Thyroid gland (tissue), 4 donors: ENCODE results near the gene LAMA2.

Source experiments
- CTCF ChIP-seq, 6 experiments: fragments of 200-600 bp in 3 of 6; fragments of 450-650 bp in 3 of 6; sonication (generic) in 3 of 6; IDR thresholded peaks; one replicate each; pipeline ENCODE4 v1.5.1; 2016 to 2019; ENCODE audit warnings: antibody characterized with exemption in 6 of 6, mild to moderate bottlenecking in 2 of 6, inconsistent platforms in 1 of 6, moderate library complexity in 1 of 6
- POLR2A ChIP-seq, 2 donors: fragments of 450-650 bp; IDR thresholded peaks; one replicate each; pipeline ENCODE4 v1.6.1; 2017; ENCODE audit warnings: antibody characterized with exemption in 2 of 2, mild to moderate bottlenecking in 2 of 2, moderate library complexity in 1 of 2

DNA sequence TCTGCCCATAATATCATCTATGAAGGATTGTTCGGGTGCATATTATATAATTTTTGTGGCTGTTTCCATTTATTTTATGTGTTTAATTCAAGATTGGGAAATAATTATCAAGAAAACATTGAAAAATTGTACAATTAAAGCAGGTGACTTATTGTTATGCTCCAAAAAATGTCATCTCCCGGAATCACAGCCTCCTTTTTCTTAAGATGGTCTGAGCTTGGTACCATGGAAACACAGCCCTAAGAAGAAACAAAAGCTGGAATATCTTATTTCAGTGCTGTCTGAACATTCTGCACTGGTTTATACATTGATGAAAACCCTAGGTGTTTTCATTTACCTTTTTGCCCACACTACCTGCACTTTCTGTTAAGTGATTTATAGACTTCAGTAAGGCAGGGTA is 459.9 kb downstream of the LAMA2 start:
- TF ChIP-seq POLR2A (IDR thresholded peaks at IDR 0.05) (no peak), CTCF (IDR thresholded peaks at IDR 0.05) (no peak)
